IPS-NIHi11 (cell line): ENCODE measurements around the gene RUNX3.
A peak's percentile ranks its signal among the peaks of the same experiment; 100 is the strongest.

Source experiments
- DNase-seq: peaks from one replicate; pipeline ENCODE4 v3.0.0; 2012; ENCODE audit warnings: mixed read lengths, low spot score

The RUNX3 gene

GRCh38 chr1:24878775-24879742, 51.0 kb downstream of the RUNX3 start:
- DNase-seq, result no peak

- no peak for DNase-seq
These were observed 52.0 kb downstream of the RUNX3 start for GRCh38 chr1:24878045-24878444.

GRCh38 chr1:24875991-24876506, 54.0 kb downstream of the RUNX3 start:
- DNase-seq, result no peak

GRCh38 chr1:24875257-24875656, 54.8 kb downstream of the RUNX3 start:
- no peak for DNase-seq

- no peak for DNase-seq
These were observed 55.4 kb downstream of the RUNX3 start for GRCh38 chr1:24874611-24875234.

GRCh38 chr1:24874056-24874455, 56.0 kb downstream of the RUNX3 start:
- no peak for DNase-seq

- DNase-seq, result no peak
These were observed 56.9 kb downstream of the RUNX3 start for GRCh38 chr1:24873148-24873547.

- DNase-seq, result no peak
These were observed 57.8 kb downstream of the RUNX3 start for GRCh38 chr1:24872061-24872850.

GRCh38 chr1:24871306-24871901, 58.7 kb downstream of the RUNX3 start:
- DNase-seq, result no peak

- no peak for DNase-seq
These were observed 59.4 kb downstream of the RUNX3 start for GRCh38 chr1:24870551-24871195.

GRCh38 chr1:24868016-24868875, 61.8 kb downstream of the RUNX3 start:
- no peak for DNase-seq

GRCh38 chr1:24867084-24867870, 62.8 kb downstream of the RUNX3 start:
- no peak for DNase-seq

- no peak for DNase-seq
These were observed 63.6 kb downstream of the RUNX3 start for GRCh38 chr1:24866211-24867083.

- DNase-seq, result no peak
These were observed 64.5 kb downstream of the RUNX3 start for GRCh38 chr1:24865587-24865986.

- no peak for DNase-seq
These were observed 64.9 kb downstream of the RUNX3 start for GRCh38 chr1:24865168-24865567.

GRCh38 chr1:24864370-24864777, 65.7 kb downstream of the RUNX3 start:
- DNase-seq, result peak; percentile 65

GRCh38 chr1:24862775-24863483, 67.1 kb downstream of the RUNX3 start:
- DNase-seq, result no peak
